ELF-1 (cell line): ENCODE results near the gene POLG.
"Not testable (repeated sequence)": the region's sequence is repeated elsewhere in the genome, so short reads cannot be mapped to it uniquely, and the experiment has no call there.

Experiments used
- DNase-seq: peaks from one replicate; pipeline ENCODE4 v3.0.0-alpha.2; 2016; ENCODE audit warnings: low read depth, low spot score

POLG gene

GRCh38 chr15:89282631-89283030 lies 52.0 kb downstream of the POLG start:
- DNase-seq: no peak

- DNase-seq: no peak
Observed at GRCh38 chr15:89278307-89278706, 56.3 kb downstream of the POLG start.

GRCh38 chr15:89277281-89277680 lies 57.3 kb downstream of the POLG start:
- not testable (repeated sequence) for DNase-seq
